HepG2 (cell line): Measurements from ENCODE around the gene IGLON5. TPM values are rescaled to one million over a fixed set of nuclear protein-coding genes. Genes with fewer than 3 reads are reported as not detected.

Source experiments
- CAMTA2 ChIP-seq: sonication (generic); formaldehyde crosslinking; IDR thresholded peaks from 2 replicates; pipeline ENCODE4 v1.4.0; 2020; ENCODE audit warnings: mild to moderate bottlenecking, missing genetic modification reagents, borderline replicate concordance
- DNMT1 ChIP-seq: sonication (generic); formaldehyde crosslinking; IDR thresholded peaks from 2 replicates; pipeline ENCODE4 v1.5.1; 2020; ENCODE audit warnings: mild to moderate bottlenecking, missing genetic modification reagents
- EP300 ChIP-seq, 3 experiments: sonication (generic) in 1 of 3; formaldehyde crosslinking in 1 of 3; IDR thresholded peaks; 2 replicates each; pipeline versions ENCODE4 v1.5.1 to v1.6.1; 2011 to 2020; ENCODE audit warnings: low read depth in 2 of 3, low read length in 2 of 3, borderline replicate concordance in 1 of 3, improper control_type of control experiment in 1 of 3, mild to moderate bottlenecking in 1 of 3, missing genetic modification reagents in 1 of 3, moderate library complexity in 1 of 3
- HMGA1 ChIP-seq: sonication (generic); formaldehyde crosslinking; conservative IDR thresholded peaks from 2 replicates; pipeline ENCODE4 v1.4.0; 2020; ENCODE audit warnings: missing genetic modification reagents
- MBNL3 ChIP-seq: fragments of 250-450 bp; sonication (Bioruptor Pico); conservative IDR thresholded peaks from 2 replicates; pipeline ENCODE4 v1.8.0; 2022; ENCODE audit warnings: mild to moderate bottlenecking, inconsistent platforms
- POGZ ChIP-seq: sonication (generic); formaldehyde crosslinking; IDR thresholded peaks from 2 replicates; pipeline ENCODE4 v1.4.0; 2020; ENCODE audit warnings: mild to moderate bottlenecking, missing genetic modification reagents
- SALL2 ChIP-seq: sonication (generic); formaldehyde crosslinking; IDR thresholded peaks from 2 replicates; pipeline ENCODE4 v1.8.1; 2023; ENCODE audit warnings: mild to moderate bottlenecking, missing genetic modification reagents, inconsistent platforms
- SNAI1 ChIP-seq: sonication (generic); formaldehyde crosslinking; IDR thresholded peaks from 2 replicates; pipeline ENCODE4 v1.5.0; 2020; ENCODE audit warnings: mild to moderate bottlenecking, missing genetic modification reagents, borderline replicate concordance
- SOX13 ChIP-seq, 3 experiments: fragments of 450-650 bp in 1 of 3; sonication (generic) in 1 of 3; formaldehyde crosslinking in 1 of 3; IDR thresholded peaks in 2 of 3; conservative IDR thresholded peaks in 1 of 3; 2 replicates each; pipeline versions ENCODE4 v1.5.0 to v1.6.1; 2016 to 2020; ENCODE audit warnings: antibody characterized with exemption in 1 of 3, mild to moderate bottlenecking in 1 of 3, missing compliant biosample characterization in 1 of 3, missing genetic modification reagents in 1 of 3, moderate library complexity in 1 of 3
- STAT5B ChIP-seq: sonication (generic); formaldehyde crosslinking; IDR thresholded peaks from 2 replicates; pipeline ENCODE4 v1.4.0; 2020; ENCODE audit warnings: missing genetic modification reagents
- YEATS4 ChIP-seq: sonication (generic); formaldehyde crosslinking; IDR thresholded peaks from 2 replicates; pipeline ENCODE4 v1.4.0; 2020; ENCODE audit warnings: missing genetic modification reagents, borderline replicate concordance
- ZBTB44 ChIP-seq: sonication (generic); formaldehyde crosslinking; IDR thresholded peaks from 2 replicates; pipeline ENCODE4 v1.4.0; 2020; ENCODE audit warnings: missing genetic modification reagents
- ZBTB49 ChIP-seq: sonication (generic); formaldehyde crosslinking; IDR thresholded peaks from 2 replicates; pipeline ENCODE4 v1.4.0; 2020; ENCODE audit warnings: missing genetic modification reagents, borderline replicate concordance
- ZBTB8A ChIP-seq: sonication (generic); formaldehyde crosslinking; IDR thresholded peaks from 2 replicates; pipeline ENCODE4 v1.4.0; 2020; ENCODE audit warnings: mild to moderate bottlenecking, low read depth, missing genetic modification reagents, borderline replicate concordance
- ZFP36 ChIP-seq: fragments of 150-350 bp; IDR thresholded peaks from 2 replicates; pipeline ENCODE4 v1.6.1; 2018; ENCODE audit warnings: borderline replicate concordance, low read length, low read depth; ENCODE audit not compliant: partially characterized antibody
- ZNF121 ChIP-seq: sonication (generic); formaldehyde crosslinking; IDR thresholded peaks from 2 replicates; pipeline ENCODE4 v1.5.0; 2020; ENCODE audit warnings: mild to moderate bottlenecking, missing genetic modification reagents
- ZNF160 ChIP-seq: sonication (generic); formaldehyde crosslinking; IDR thresholded peaks from 2 replicates; pipeline ENCODE4 v1.8.0; 2022; ENCODE audit warnings: mild to moderate bottlenecking, inconsistent platforms, missing genetic modification reagents
- ZNF317 ChIP-seq: sonication (generic); formaldehyde crosslinking; IDR thresholded peaks from 2 replicates; pipeline ENCODE4 v1.5.0; 2020; ENCODE audit warnings: mild to moderate bottlenecking, missing genetic modification reagents
- ZNF83 ChIP-seq: sonication (generic); formaldehyde crosslinking; IDR thresholded peaks from 2 replicates; pipeline ENCODE4 v1.4.0; 2020; ENCODE audit warnings: missing genetic modification reagents, mild to moderate bottlenecking, borderline replicate concordance
- ZSCAN21 ChIP-seq: sonication (generic); formaldehyde crosslinking; IDR thresholded peaks from 2 replicates; pipeline ENCODE4 v1.8.0; 2022; ENCODE audit warnings: mild to moderate bottlenecking, missing genetic modification reagents, moderate library complexity, borderline replicate concordance
- ZXDC ChIP-seq: sonication (generic); formaldehyde crosslinking; IDR thresholded peaks from 2 replicates; pipeline ENCODE4 v1.5.0; 2020; ENCODE audit warnings: mild to moderate bottlenecking, missing genetic modification reagents
- polyA plus RNA-seq, 8 experiments: library from polyadenylated mRNA; depleted of rRNA in 3 of 8; stranded (reverse) in 7 of 8; unstranded in 1 of 8; fragments of >200 nt; fragmentation: Illumina TruSeq in 4 of 8; extraction: Trizol in 4 of 8; gene quantifications; 2 replicates each; pipeline versions ENCODE4 v1.2.1 to v1.2.3, GENCODE V29; 2011 to 2016; ENCODE audit warnings: low read depth in 4 of 8, missing spikeins in 1 of 8, mixed read lengths in 1 of 8; ENCODE audit not compliant: insufficient read depth in 1 of 8
- total RNA-seq, 5 experiments: library from RNA; depleted of rRNA; stranded (reverse); fragments of >200 nt; fragmentation: Illumina TruSeq; extraction: Trizol; gene quantifications; 2 replicates each; pipeline ENCODE4 v1.2.3, GENCODE V29; 2016; ENCODE audit warnings: low read depth in 1 of 5

Gene IGLON5
- total and polyA plus RNA-seq, 2 of the 13 experiments (the other 11 are each of a cell fraction or from before 2014, with no cell fraction given) = 0.04 to 5.7 TPM

- TF ChIP-seq ZSCAN21 (CRISPR knock-in tag) (no peak), ZBTB49 (CRISPR knock-in tag) (peak; percentile 43; the same call in 1 of the 2 replicates), SALL2 (no peak), ZNF83 (CRISPR knock-in tag) (no peak), EP300 (IDR thresholded peaks at IDR 0.05; ENCODE audit: low read depth in 2 of 2, low read length in 2 of 2) (peak in 1 of 2 experiments; percentile 92; a peak in 2 of 4 replicates), EP300 (CRISPR knock-in tag; IDR thresholded peaks at IDR 0.05; ENCODE audit: borderline replicate concordance) (peak; percentile 76), DNMT1 (CRISPR knock-in tag) (no peak), POGZ (CRISPR knock-in tag) (0 out of 2 replicates have a peak, but pooled peaks have one; percentile 8), ZFP36 (no peak), HMGA1 (CRISPR knock-in tag) (no peak), CAMTA2 (CRISPR knock-in tag) (no peak), ZBTB8A (no peak), ZNF317 (CRISPR knock-in tag) (peak; percentile 80; the same call in 1 of the 2 replicates), ZNF121 (CRISPR knock-in tag) (no peak), YEATS4 (CRISPR knock-in tag) (no peak), STAT5B (CRISPR knock-in tag) (no peak), SOX13 (IDR thresholded peaks at IDR 0.05) (peak; percentile 75), SOX13 (CRISPR knock-in tag; conservative IDR thresholded peaks at IDR 0.05 in 1 of 2, IDR thresholded peaks at IDR 0.05 in 1 of 2) (peak in 1 of 2 experiments; percentile 93; a peak in 2 of 4 replicates), SNAI1 (CRISPR knock-in tag) (no peak), ZNF160 (no peak), ZXDC (no peak), MBNL3 (CRISPR knock-in tag) (no peak), ZBTB44 (no peak)
These were observed 44.8 kb downstream of the IGLON5 start (continued) for GRCh38 chr19:51356159-51356801.
